ENCODE data around the gene PTPN4.

The PTPN4 gene

GRCh38 chr2:119756837-119757236, 2.9 kb upstream of the PTPN4 start:
- no peak for DNase-seq
- H3K27ac ChIP-seq (ENCODE audit: low read length) = no peak overlapping the region
- H3K9ac ChIP-seq (ENCODE audit: low read length) = no peak overlapping the region
- H4K20me1 ChIP-seq (ENCODE audit: insufficient read depth, low read length) = no peaks in the 10 kb centered on the region
- H3K79me2 ChIP-seq (ENCODE audit: low read length) = peaks cover 16% of the 10 kb centered on the region
- H2AFZ ChIP-seq (ENCODE audit: low read length) = no peak overlapping the region
- no peak overlapping the region for H3K4me3 ChIP-seq (ENCODE audit: low read length)
- H3K36me3 ChIP-seq (replicated peaks; ENCODE audit: insufficient read depth, low read length) = no peaks in the 10 kb centered on the region
- H3K9me2 ChIP-seq (replicated peaks; ENCODE audit: insufficient read depth, low read length) = no peaks in the 10 kb centered on the region
- no peak for TF ChIP-seq EZH2 (optimal IDR thresholded peaks at IDR 0.05; ENCODE audit: low read depth, low read length)
- TF ChIP-seq EZH2phosphoT487 (IDR thresholded peaks at IDR 0.05; ENCODE audit: low read length) = no peak
- TF ChIP-seq CTCF (IDR thresholded peaks at IDR 0.05; ENCODE audit: low read length) = no peak
- no peaks in the 10 kb centered on the region for H3K9me3 ChIP-seq (replicated peaks; ENCODE audit: insufficient read depth, low read length)
- H3K4me2 ChIP-seq (ENCODE audit: low read depth, low read length) = no peak overlapping the region
- H3K4me1 ChIP-seq (ENCODE audit: low read length) = no peaks in the 10 kb centered on the region
- H3K27me3 ChIP-seq (replicated peaks; ENCODE audit: insufficient read depth, low read length) = no peaks in the 10 kb centered on the region
- peaks cover 9% of the 10 kb centered on the region for H3F3A ChIP-seq (ENCODE audit: insufficient read depth, low read length)

- no peak for TF ChIP-seq EZH2 (optimal IDR thresholded peaks at IDR 0.05; ENCODE audit: low read depth, low read length)
- no peak for TF ChIP-seq CTCF (IDR thresholded peaks at IDR 0.05; ENCODE audit: low read length)
- no peak for TF ChIP-seq EZH2phosphoT487 (IDR thresholded peaks at IDR 0.05; ENCODE audit: low read length)
- Histone ChIP-seq H4K20me1 (ENCODE audit: insufficient read depth, low read length) (no peaks in the 10 kb centered on the region), H3K9me2 (replicated peaks; ENCODE audit: insufficient read depth, low read length) (no peaks in the 10 kb centered on the region), H3K9me3 (replicated peaks; ENCODE audit: insufficient read depth, low read length) (no peaks in the 10 kb centered on the region), H2AFZ (ENCODE audit: low read length) (peak overlapping the region; percentile 80), H3K4me1 (ENCODE audit: low read length) (peaks cover 7% of the 10 kb centered on the region; the same call in 1 of the 2 replicates), H3K4me3 (ENCODE audit: low read length) (peak overlapping the region; percentile 69), H3K27ac (ENCODE audit: low read length) (peak overlapping the region; percentile 87; the same call in 1 of the 2 replicates), H3K9ac (ENCODE audit: low read length) (peak overlapping the region; percentile 62), H3K36me3 (replicated peaks; ENCODE audit: insufficient read depth, low read length) (no peaks in the 10 kb centered on the region), H3K4me2 (ENCODE audit: low read depth, low read length) (peak overlapping the region; percentile 76), H3K79me2 (ENCODE audit: low read length) (peaks cover 37% of the 10 kb centered on the region), H3F3A (ENCODE audit: insufficient read depth, low read length) (peaks cover 9% of the 10 kb centered on the region), H3K27me3 (replicated peaks; ENCODE audit: insufficient read depth, low read length) (no peaks in the 10 kb centered on the region)
- DNase-seq = no peak
Observed at GRCh38 chr2:119758881-119759450, 756 bp upstream of the PTPN4 start.

- DNase-seq = peak; percentile 53
Observed at GRCh38 chr2:119760237-119760955, 674 bp downstream of the PTPN4 start.

More at GRCh38 chr2:119760237-119760955, 674 bp downstream of the PTPN4 start:
- Histone ChIP-seq H3K9me2 (replicated peaks; ENCODE audit: insufficient read depth, low read length) (no peaks in the 10 kb centered on the region), H3F3A (ENCODE audit: insufficient read depth, low read length) (peaks cover 9% of the 10 kb centered on the region), H3K4me2 (ENCODE audit: low read depth, low read length) (peak overlapping the region; percentile 88), H3K27ac (ENCODE audit: low read length) (peak overlapping the region; percentile 87; the same call in 1 of the 2 replicates), H3K27me3 (replicated peaks; ENCODE audit: insufficient read depth, low read length) (no peaks in the 10 kb centered on the region), H4K20me1 (ENCODE audit: insufficient read depth, low read length) (no peaks in the 10 kb centered on the region), H3K4me3 (ENCODE audit: low read length) (peak overlapping the region; percentile 72), H3K36me3 (replicated peaks; ENCODE audit: insufficient read depth, low read length) (no peaks in the 10 kb centered on the region), H3K9ac (ENCODE audit: low read length) (peak overlapping the region; percentile 74), H3K4me1 (ENCODE audit: low read length) (peaks cover 7% of the 10 kb centered on the region; the same call in 1 of the 2 replicates), H3K79me2 (ENCODE audit: low read length) (peaks cover 52% of the 10 kb centered on the region), H2AFZ (ENCODE audit: low read length) (peak overlapping the region; percentile 57), H3K9me3 (replicated peaks; ENCODE audit: insufficient read depth, low read length) (no peaks in the 10 kb centered on the region)
- no peak for TF ChIP-seq CTCF (IDR thresholded peaks at IDR 0.05; ENCODE audit: low read length)
- TF ChIP-seq EZH2 (optimal IDR thresholded peaks at IDR 0.05; ENCODE audit: low read depth, low read length) = no peak
- no peak for TF ChIP-seq EZH2phosphoT487 (IDR thresholded peaks at IDR 0.05; ENCODE audit: low read length)

Measured in MM.1S (cell line).